GM19455 (cell line): ENCODE results near the gene MYO1E.
"Not testable (repeated sequence)": the region's sequence is repeated elsewhere in the genome, so short reads cannot be mapped to it uniquely, and the experiment has no call there.

ENCODE experiments used
- ATAC-seq: cut with Tn5 transposase; IDR thresholded peaks from one replicate; pipeline ENCODE4 v1.9.1; 2021; ENCODE audit not compliant: unreplicated experiment

The MYO1E gene

DNA sequence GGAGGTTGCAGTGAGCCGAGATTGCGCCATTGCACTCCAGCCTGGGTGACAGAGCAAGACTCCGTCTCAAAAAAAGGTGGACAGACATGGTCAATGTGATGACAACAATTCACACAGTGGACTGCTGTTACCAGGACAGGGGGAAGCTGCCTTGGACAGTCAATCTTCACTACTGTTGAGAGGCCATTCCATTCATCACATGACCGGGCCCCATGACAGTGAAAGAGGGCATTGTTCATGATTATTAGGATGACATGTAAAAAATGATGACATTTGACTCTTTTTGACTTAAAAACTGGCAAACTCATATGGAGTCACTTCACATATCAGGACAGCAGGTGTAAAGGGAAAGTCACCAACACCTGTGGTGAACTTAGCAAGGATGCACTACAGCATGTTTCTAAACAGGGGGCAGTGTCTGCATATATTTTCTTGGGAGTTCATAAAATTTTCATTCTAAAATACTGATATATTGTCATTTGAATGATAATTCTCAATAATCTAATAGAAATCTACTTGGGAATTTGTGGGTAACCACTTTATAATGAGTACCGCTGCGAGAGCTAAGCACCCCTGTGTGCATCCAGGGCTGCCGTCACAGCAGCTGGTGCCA lies 200.3 kb downstream of the MYO1E start:
- ATAC-seq = no peak

DNA sequence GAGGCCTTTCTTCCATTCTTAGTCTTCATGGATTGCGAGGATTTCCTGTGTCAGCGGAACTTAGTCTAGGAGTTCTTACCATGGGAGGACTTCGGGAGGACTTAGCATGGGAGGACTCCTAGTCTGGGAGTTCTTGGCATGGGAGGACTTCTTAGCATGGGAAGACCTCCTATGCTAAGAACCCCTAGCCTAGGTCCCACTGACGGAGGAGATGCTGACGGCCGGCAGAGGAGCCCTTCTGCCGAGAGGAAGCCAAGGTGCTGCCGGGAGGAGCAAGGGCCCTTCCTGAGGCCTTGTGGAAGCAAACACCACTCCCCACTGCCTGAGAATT lies 201.6 kb downstream of the MYO1E start:
- no peak for ATAC-seq

DNA sequence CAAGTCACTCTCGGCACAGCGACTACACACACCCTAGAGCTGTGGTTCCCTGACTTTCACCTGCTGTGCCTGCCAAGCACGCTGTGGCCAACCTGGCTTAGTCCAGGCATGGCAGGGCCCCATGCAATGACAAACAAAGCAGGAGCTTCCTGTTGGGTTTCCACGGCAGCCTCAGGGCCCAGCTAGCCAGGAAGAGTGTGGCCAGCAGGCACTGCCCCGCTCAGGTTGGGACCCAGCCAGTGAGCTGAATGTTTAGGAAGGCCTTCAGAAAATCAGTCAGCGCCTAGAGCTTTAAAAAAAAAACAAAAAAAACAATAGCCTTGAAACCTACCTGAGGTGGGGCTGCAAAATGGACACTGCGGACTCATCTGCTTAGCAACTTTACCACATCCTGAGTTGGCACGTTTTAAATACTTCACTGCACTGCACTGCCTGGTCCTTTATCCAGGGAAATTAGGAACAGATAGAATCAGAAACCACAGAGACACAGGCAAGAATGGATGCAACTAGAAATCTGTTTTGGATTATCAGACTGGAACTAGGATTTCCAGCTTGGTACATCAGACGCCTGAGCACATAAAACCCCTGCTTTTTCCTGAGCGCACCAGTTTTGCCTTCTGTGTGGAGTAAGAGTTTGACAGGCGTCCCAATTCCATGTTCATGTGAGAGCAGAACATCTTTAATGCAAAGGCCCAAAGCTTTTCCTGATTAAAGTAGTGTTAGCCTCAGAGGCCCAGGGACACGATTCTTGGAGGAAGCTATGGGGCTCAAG lies 202.2 kb downstream of the MYO1E start:
- ATAC-seq = no peak

DNA sequence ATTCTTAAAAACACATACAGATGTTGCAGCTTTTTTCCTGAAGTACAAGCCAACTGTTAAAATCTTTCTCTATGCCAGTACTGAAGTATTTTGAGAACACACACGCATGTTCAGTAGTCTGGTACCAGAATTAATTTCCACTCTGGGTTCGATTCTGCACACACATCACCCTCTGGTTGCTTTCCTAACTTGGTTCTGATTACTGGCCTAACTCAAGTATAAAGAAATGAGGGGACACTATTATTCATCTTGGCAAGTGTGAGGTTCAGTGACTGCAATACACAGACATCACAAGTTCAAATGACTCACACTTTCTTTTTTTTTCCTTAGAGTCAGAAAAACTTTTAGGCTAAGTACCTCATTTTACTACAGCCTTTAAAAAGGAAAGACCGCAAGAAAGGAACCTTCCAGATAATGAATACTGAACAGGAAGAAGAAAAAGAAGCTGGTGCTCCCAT lies 203.4 kb downstream of the MYO1E start:
- ATAC-seq = no peak

DNA sequence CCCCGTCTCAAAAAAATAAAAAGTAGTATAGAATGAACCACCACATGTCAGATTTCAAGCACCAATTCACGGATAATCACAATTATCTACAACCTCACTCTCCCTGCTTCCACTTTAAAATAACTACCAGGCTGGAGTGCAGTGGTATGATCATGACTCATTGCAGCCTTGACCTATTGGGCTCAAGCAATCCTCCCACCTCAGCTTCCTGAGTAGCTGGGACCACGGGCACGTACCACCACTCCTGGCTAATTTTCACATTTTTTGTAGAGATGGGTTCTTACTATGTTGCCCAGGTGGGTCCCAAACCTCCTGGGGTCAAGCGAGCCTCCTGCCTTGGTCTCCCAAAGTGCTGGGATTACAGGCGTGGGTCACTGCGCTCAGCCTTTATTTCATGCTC lies 204.1 kb downstream of the MYO1E start:
- ATAC-seq = no peak

DNA sequence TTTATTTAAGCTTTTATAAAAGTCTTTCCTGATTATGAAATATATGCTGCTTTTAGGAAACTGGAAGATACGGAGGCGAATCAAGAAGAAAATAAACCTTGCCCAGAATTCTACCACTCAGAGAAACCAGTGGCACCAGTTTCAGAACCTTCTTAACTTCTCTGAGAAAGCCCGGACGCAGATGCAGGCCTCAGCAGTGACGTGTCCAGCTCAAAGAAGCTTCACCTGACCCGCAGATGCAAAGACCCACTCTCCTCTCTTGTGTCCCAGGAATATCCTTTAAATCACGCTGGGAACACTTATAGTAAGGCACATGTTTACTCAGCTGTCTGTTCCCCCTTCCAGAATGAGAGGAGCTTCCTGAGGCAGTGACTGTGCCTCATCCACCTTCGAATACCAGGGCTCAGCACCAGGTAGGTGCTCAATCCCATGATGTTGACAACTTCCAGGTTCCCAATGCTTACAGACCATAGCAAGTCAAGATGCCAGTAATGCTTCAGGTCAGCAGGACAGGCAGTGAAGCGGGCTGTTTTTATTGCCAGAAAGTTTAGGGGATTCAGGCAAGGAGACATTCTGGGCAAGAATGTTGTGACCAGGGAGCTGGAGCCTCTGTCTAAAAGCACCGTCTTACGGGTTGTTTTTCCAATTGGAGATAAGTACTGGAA lies 205.9 kb downstream of the MYO1E start:
- no peak for ATAC-seq

DNA sequence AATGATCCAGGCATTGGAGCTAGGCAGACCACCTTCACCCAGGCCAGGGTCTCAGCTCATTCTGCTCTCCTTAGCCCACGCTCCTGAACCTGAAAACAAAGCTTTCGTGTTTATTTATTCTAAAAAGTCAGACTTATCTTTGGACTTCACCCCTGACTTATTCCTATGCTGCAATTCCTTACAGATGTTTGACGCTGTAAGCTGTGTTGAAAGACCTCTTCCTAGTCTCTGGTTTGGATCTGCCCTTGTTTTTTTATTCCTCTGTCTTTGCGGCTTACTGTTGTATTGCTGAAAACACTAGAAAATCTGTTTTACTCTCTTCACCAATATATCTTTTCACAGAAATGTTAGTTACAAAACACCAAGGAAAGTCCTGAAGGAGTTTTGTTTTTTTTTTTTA lies 206.5 kb downstream of the MYO1E start:
- no peak for ATAC-seq

DNA sequence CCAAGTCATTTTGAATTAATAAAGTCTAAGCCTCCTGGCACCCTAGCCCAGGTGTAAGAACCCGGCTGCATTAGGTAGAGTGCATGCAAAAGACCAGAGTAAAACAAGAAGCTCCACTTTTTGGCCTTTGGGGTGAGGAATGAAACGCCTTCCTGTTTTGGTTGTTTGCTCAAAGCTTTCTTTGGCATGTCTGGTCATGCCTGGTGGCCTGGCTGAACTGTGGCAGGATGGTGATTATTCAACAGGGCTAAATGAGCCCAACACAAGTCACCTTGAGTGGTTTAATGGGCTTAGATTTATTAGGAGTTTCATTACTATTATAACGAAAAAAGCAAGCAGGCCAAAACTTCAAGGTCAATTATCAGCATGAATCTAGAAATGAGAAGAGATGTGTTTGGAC lies 206.9 kb downstream of the MYO1E start:
- ATAC-seq = no peak

DNA sequence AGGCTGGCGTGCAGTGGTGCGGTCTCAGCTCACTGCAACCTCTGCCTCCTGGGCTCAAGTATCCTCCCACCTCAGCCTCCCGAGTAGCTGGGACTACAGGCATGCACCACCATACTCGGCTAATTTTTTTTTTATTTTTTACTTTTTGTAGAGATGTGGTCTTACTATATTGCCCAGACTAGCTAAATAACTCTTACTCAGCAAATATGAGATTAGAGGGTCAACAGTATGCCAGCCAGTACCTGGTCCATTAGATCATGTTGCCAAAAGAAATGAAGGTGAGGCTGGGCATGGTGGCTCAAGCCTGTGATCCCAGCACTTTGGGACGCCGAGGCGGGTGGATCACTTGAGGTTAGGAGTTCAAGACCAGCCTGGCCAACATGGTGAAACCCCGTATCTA lies 210.6 kb downstream of the MYO1E start:
- not testable (repeated sequence) for ATAC-seq

DNA sequence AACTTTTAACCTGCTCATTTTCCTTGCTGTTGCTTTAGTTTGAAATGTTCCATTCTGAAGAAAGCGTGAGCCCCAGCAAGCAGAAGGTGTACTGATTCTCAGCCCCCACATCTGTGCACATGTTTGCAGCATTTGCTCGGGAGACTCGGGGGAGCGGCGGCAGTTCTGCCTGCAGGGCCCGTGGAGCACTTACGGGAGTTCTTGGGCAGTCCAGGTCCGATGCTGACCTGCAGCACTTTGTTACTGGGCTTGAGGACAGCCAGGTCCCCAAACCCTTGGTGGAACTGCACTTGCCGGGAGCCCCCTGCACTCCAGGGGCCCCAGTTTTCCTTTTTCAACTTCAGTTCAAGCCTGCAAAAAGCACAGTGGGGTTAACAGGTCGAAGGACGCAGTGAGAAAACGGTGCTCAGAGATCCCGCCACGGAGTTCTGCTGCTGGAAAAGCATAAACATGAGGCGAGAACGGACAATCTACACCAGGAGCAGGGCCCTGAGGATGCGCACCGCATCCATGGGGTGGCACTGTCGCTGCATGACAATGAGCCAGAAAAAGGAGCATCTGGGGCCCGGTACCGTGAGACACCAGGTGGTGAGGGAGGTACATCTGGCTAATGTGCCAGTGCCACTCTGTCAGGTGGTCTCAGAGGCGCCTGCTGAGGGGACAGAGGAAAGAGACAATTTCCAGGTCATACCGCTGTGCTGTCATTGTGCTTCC lies 211.6 kb downstream of the MYO1E start:
- no peak for ATAC-seq

DNA sequence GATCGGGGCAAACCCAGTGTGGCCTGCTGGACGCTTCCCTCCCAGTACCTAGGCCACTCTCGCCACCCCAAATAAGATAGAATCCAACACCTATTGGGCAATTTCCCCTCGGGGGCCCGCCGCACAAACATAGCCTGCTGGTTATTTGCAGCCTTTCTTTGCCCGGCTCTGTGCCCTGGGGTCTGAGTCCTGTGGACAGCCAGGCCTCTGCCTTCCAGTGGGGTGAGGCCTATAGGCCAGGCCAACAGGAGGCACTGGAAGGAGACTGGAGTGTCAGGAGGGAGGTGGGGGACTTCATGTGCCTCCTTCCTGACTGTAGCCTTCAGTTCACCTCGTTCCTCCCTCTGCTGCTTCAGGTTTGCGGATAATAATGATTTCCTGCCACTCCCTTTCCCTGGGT lies 213.5 kb downstream of the MYO1E start:
- no peak for ATAC-seq

DNA sequence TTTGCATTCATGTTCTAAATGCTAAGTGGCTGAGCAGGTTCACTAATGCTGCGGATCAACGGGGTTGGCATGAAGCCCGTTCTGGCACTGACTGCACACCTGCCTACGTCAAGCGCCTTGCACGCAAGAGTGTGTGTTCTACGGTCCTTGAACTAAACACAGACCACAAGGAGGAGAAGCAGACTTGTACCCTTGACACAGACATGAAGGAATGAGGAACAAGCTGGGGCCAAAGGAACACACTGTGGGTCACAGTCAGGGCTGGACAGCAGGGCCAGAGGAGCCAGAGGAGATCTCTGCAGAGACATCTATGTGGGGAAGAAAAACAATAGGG lies 214.0 kb downstream of the MYO1E start:
- no peak for ATAC-seq

DNA sequence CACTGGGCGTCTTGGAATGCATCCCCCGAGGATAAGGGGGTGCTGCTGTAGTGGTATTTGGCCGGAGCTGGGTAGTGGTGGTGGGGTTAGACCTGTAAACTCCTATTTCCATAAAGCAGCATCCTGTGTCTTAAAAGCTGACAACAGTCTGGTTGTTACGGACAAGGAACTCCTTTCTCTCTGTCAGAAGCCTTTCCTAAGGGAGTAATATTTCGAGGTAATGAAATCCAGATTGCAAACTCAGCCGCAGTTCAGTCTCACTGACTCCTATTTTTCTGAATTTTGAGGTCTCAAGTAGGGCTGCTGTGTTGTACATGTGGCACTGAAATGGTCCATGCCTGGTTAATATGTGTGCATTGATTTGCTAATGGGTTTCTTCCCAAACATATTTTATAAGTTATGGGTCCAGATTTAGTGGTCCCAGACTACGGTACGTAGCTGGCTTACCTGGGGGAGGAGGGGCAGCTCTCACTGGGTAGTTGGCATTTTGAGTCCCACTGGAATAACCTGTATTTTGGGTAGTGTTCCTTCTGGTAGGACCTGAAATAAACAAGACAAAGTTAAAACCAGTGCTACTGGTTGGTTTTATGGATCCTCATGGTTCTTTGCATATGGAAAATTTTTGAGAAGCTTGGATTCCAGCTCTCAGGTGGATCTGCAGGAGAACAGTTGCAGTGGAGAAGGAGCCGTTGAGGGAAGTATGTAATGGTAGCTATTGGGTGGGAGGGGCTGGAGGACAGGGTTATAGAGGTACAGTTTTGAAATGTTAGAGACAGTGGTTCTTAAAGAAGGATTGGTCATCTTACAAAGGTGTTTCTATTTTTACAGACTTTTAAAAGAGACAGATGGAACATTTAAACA lies 214.6 kb downstream of the MYO1E start:
- no peak for ATAC-seq

DNA sequence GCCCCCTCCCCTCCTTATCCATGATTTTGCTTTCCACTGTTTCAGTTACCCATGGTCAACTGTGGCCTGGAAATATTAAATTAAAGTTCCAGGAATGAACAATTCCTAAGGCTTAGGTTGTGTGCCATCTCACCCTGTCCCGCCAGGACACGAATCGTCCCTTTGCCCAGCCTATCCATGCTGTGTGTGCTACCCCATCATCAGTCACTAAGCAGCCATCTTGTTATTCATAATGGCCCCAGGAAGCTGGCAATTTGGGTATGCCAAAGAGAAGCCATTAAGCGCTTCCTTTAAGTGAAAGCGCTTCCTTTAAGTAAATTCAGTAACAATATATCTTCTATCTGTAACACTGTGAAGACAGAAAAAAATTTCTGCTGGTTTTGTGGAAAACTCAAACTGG lies 215.3 kb downstream of the MYO1E start:
- no peak for ATAC-seq

DNA sequence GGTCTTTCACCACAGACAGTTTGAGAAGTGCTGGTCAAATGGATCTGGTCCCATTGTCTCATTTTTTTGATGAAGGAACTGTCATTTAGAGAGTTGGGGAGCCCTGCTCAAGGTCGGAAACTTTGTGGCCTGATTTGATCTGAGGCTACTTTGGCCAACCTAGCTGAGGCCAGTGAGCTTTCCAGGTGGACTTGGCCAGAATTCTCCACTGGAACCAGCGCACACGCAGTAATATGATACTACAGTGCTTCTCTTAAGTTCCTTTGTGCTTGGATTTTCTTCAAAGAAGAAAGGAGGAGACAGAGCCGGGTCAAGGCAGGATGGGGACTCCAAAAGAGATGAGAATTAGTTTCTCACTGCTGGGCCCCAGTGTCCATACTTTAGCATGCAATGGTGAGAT lies 217.2 kb downstream of the MYO1E start:
- ATAC-seq = no peak

DNA sequence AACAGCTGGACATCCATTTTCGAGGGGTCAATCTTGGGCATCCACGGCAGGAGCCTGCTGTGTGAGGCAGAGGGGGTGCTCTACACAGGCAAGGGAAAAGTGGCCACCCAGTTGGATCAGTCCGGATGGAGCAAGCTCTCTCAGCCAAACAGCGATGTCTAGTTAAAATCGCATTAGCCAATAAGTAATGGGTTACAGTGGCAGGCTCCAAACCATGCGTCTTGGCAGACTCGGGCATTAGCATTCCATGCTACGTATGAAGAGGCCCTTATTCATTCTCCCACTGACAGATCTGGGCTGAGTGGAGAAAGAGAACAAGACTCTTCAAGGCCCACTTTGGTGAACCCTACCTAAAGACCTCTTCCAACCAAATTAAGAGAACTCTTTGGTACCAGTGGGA lies 218.4 kb downstream of the MYO1E start:
- no peak for ATAC-seq

DNA sequence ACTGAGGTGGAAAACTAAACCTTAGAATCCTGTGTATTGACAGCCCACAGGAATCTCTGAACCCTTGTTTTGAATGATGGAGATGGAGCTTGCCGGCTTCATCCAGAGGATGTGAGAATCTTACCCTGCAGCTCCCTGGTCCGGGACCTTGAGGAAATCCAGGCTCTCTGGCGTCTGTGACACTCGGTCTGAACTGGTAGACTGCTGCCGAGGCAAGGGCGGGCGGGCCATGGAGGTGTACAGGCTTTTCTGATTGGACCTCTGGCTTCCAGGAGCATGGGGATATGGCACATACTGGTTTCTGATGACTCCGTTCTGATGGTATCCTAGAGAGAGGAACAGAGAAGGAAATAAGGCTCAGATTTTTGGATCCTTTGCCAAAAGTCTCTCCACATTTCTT lies 219.2 kb downstream of the MYO1E start:
- no peak for ATAC-seq

DNA sequence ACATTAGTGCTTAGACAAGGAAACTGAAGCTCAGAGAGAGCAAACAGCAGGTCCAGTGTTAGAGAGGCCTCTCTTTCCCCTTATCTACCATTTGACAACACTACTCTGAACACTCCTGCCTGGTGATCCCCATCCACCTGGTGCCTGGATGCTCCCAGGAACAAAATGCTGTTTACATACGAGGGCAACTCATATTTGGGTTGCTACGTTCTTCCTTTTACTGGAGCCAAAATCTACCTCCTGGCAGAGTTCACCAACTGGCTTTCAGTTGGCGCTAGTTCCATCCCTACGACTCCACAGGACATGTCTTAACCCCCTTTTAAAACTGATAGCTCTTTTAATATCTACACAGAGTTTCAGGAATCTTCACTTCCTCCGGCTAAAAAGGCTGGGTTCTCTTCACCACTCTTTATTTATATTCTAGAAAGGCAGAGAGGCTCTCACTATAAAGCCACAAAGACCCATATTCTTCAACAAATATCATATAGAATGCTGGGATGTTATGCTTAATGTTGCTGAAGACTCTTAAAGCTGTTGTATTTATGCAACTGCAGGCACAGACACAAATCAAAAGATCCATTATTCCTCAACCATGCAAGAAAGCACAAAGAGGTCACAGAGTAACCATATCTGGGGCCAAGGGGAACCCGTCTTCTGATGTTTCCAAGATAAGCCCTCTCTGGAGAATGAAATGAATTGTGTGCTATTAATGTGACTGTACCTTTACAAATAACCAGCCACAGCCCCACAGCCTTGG lies 219.8 kb downstream of the MYO1E start:
- no peak for ATAC-seq

DNA sequence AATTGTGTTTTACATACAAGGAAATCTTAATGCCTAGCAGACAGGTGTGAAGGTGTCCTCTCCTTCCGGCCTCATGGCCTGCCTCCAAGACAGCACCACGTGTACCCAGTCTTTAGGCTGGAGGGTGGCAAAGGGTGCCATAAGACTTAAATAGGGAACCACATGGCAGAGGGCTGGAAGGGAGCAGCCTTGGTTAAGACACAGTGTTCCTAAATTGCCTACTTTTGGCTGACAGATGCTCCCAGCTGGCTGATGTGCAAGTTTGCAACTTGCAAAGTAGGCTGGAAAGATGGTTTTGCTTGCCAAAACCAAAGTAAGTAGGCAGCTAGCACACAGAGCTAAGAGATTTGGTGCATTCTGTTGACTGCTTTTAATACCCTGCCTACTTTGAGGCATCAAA lies 222.5 kb downstream of the MYO1E start:
- no peak for ATAC-seq

DNA sequence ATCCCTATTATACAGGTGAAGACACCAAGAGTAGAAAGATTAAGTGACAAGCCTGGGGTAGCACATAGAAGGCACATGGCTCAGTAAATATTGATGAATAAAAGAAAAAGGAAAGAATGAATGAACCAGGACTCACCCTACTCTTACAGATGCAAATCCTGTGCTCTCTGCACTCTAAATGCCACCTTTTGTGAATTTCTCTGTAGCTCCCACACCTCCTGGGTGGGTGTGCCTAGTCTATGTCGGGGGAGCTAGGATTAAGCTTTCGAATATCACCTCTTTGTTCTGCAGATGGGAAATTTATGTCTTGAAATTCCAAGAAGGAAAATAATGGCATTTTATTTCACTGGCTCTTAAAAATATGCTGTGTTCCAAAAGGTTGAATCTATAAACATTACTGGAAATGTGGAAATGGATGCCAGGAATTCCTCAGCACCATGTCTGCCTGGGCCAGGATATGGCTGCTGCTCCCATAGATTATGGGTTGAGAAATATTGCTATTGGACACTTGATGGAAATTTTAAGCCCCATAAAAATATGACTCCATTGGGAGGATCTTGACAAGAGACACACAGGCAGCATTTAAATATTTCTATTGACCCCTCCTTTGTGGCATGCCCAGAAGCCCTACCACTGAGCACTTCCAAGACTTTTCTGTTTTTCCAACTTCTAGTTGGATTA lies 224.4 kb downstream of the MYO1E start:
- ATAC-seq = no peak
